ENCODE measurements around the gene TMEM135.

- TF ChIP-seq CTCF (IDR thresholded peaks at IDR 0.05) (no peak), POLR2A (IDR thresholded peaks at IDR 0.05) (peak in 1 of 2 donors; percentile 47)
Observed at GRCh38 chr11:86999859-87000753, 37.6 kb upstream of the TMEM135 start.

Measured in thyroid gland (tissue), 4 donors.